K562 (cell line): Measurements from ENCODE around the gene DNASE1L1. TPM values are rescaled to one million over a fixed set of nuclear protein-coding genes. Genes with fewer than 3 reads are reported as not detected.

Experiments used
- CSDE1 ChIP-seq, 2 experiments: fragments of 450-650 bp; IDR thresholded peaks; 2 replicates each; pipeline ENCODE4 v1.6.1; 2016; ENCODE audit warnings: mild to moderate bottlenecking in 1 of 2
- EP300 ChIP-seq: IDR thresholded peaks from 2 replicates; pipeline ENCODE4 v1.6.1; 2012; ENCODE audit warnings: low read length, improper control_type of control experiment
- GATAD2A ChIP-seq: fragments of 450-650 bp; IDR thresholded peaks from 2 replicates; pipeline ENCODE4 v1.6.1; 2017
- HOXB6 ChIP-seq: fragments of 250-450 bp; sonication (Bioruptor Pico); IDR thresholded peaks from 2 replicates; pipeline ENCODE4 v1.5.1; 2022; ENCODE audit warnings: mild to moderate bottlenecking, borderline replicate concordance
- JUN ChIP-seq, 2 experiments: sonication (generic) in 1 of 2; formaldehyde crosslinking in 1 of 2; IDR thresholded peaks; 2 replicates each; pipeline versions ENCODE4 v1.6.1 to v1.8.0; 2012 to 2022; ENCODE audit warnings: borderline replicate concordance in 2 of 2, mild to moderate bottlenecking in 2 of 2, improper control_type of control experiment in 1 of 2, low read depth in 1 of 2, low read length in 1 of 2, missing genetic modification reagents in 1 of 2
- MCM3 ChIP-seq: fragments of 450-650 bp; IDR thresholded peaks from 2 replicates; pipeline ENCODE4 v1.6.1; 2016
- MTF1 ChIP-seq: fragments of 250-450 bp; sonication (Bioruptor Pico); IDR thresholded peaks from 2 replicates; pipeline ENCODE4 v1.9.0; 2021; ENCODE audit warnings: moderate library complexity, mild to moderate bottlenecking, inconsistent platforms, borderline replicate concordance
- NFATC3 ChIP-seq: fragments of 450-650 bp; IDR thresholded peaks from 2 replicates; pipeline ENCODE4 v1.6.1; 2017; ENCODE audit warnings: mild to moderate bottlenecking
- PHB ChIP-seq: fragments of 250-450 bp; sonication (Bioruptor Pico); IDR thresholded peaks from 2 replicates; pipeline ENCODE4 v1.5.0; 2021
- SMARCA5 ChIP-seq: fragments of 450-650 bp; IDR thresholded peaks from 2 replicates; pipeline ENCODE4 v1.6.1; 2016
- STAG1 ChIP-seq: sonication (generic); formaldehyde crosslinking; IDR thresholded peaks from 2 replicates; pipeline ENCODE4 v1.5.0; 2020; ENCODE audit warnings: missing genetic modification reagents, borderline replicate concordance
- WHSC1 ChIP-seq: IDR thresholded peaks from one replicate; pipeline ENCODE4 v1.6.1; 2012; ENCODE audit warnings: low read length, control low read depth, inconsistent platforms
- ZKSCAN1 ChIP-seq: fragments of 150-350 bp; IDR thresholded peaks from 2 replicates; pipeline ENCODE4 v1.6.1; 2016; ENCODE audit warnings: low read depth, low read length
- ZNF224 ChIP-seq: sonication (generic); formaldehyde crosslinking; IDR thresholded peaks from 2 replicates; pipeline ENCODE4 v1.8.0; 2022; ENCODE audit warnings: mild to moderate bottlenecking, missing genetic modification reagents
- ZNF282 ChIP-seq: sonication (generic); formaldehyde crosslinking; IDR thresholded peaks from 2 replicates; pipeline ENCODE4 v1.8.1; 2023; ENCODE audit warnings: missing genetic modification reagents
- ZNF3 ChIP-seq: fragments of 250-450 bp; sonication (Bioruptor Pico); IDR thresholded peaks from 2 replicates; pipeline ENCODE4 v1.5.0; 2021; ENCODE audit warnings: mild to moderate bottlenecking, moderate library complexity
- ZNF324 ChIP-seq: fragments of 250-450 bp; sonication (Bioruptor Pico); IDR thresholded peaks from 2 replicates; pipeline ENCODE4 v1.4.0; 2020; ENCODE audit warnings: mild to moderate bottlenecking
- polyA plus RNA-seq, 8 experiments: library from polyadenylated mRNA; depleted of rRNA in 4 of 8; stranded (reverse) in 5 of 8; unstranded in 3 of 8; fragments of >200 nt; fragmentation: Nextera tagmentation in 2 of 8; fragmentation: Illumina TruSeq in 1 of 8; extraction: Ambion mirVana in 2 of 8; extraction: Trizol in 1 of 8; gene quantifications; 2 replicates each; pipeline versions ENCODE4 v1.2.1 to v1.2.3, GENCODE V29; 2011 to 2014; ENCODE audit warnings: inconsistent platforms in 1 of 8, missing spikeins in 1 of 8
- total RNA-seq, 7 experiments: library from RNA; depleted of rRNA in 6 of 7; stranded (reverse); fragments of >200 nt in 6 of 7; fragmentation: Illumina TruSeq in 2 of 7; extraction: Trizol in 2 of 7; gene quantifications; 2 replicates each; pipeline versions ENCODE4 v1.2.1 to v1.2.3, GENCODE V29; 2011 to 2021; ENCODE audit warnings: low replicate concordance in 1 of 7
- TF ChIP-seq, protein P1 (sequence below), 2 experiments: IDR thresholded peaks in 1 of 2; conservative IDR thresholded peaks in 1 of 2; 2 replicates each; pipeline ENCODE4 v1.6.1; 2016; ENCODE audit warnings: low read depth in 2 of 2, mild to moderate bottlenecking in 1 of 2, missing compliant biosample characterization in 1 of 2, missing genetic modification characterization in 1 of 2, moderate library complexity in 1 of 2
- TF ChIP-seq, protein P2 (sequence below), 2 experiments: fragments of 450-650 bp; conservative IDR thresholded peaks; 2 replicates each; pipeline ENCODE4 v1.6.1; 2017; ENCODE audit warnings: mild to moderate bottlenecking in 2 of 2, moderate library complexity in 2 of 2
- TF ChIP-seq, protein P3 (sequence below): fragments of 450-650 bp; formaldehyde crosslinking; IDR thresholded peaks from 2 replicates; pipeline ENCODE4 v1.4.0; 2022; ENCODE audit warnings: missing genetic modification characterization
- TF ChIP-seq, protein P4 (sequence below): fragments of 200-800 bp; sonication (Bioruptor generic); IDR thresholded peaks from 2 replicates; pipeline ENCODE4 v1.6.1; 2017; ENCODE audit warnings: missing genetic modification characterization, missing compliant biosample characterization

The DNASE1L1 gene
- total and polyA plus RNA-seq, 9 of the 15 experiments (the other 6 are each of a cell fraction or from before 2014, with no cell fraction given) = 0.73 to 12.6 (median 7.9) TPM

DNA sequence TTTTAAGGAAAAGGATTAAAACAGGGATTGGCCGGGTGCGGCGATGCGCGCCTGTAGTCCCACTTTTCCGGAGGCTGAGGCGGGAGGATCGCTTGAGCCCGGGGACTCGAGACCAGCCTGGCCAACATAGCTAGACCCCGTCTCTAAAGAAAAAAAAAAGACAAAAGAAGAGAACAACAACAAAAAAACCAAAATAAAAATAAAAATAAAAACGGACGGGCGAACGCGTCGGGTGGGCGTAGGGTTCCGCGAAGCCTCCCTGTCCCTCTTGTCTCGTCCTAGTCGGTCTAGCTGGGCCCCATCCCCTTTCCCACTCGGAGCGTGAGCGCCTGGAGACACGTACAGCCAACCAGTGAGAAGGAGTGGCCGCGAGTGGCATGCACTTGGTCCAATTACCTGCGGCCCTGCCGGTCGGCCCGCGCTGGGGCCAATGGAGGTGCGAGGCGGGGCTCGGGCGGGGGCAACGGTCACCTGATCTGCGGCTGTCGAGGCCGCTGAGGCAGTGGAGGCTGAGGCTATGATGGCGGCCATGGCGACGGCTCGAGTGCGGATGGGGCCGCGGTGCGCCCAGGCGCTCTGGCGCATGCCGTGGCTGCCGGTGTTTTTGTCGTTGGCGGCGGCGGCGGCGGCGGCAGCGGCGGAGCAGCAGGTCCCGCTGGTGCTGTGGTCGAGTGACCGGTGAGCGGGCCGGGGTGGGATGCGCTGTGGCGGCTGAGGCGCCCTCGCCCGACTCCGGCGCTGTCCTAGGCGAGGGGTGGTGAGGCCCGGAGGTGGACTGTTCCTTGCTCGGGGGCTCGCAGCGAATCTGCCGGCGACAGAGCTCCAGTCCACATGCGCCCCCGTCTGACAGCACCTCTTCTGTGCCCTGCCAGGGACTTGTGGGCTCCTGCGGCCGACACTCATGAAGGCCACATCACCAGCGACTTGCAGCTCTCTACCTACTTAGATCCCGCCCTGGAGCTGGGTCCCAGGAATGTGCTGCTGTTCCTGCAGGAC lies 19.4 kb upstream of the DNASE1L1 start, which contains the start of gene ATP6AP1 (continued):
- TF ChIP-seq, protein P1, sequence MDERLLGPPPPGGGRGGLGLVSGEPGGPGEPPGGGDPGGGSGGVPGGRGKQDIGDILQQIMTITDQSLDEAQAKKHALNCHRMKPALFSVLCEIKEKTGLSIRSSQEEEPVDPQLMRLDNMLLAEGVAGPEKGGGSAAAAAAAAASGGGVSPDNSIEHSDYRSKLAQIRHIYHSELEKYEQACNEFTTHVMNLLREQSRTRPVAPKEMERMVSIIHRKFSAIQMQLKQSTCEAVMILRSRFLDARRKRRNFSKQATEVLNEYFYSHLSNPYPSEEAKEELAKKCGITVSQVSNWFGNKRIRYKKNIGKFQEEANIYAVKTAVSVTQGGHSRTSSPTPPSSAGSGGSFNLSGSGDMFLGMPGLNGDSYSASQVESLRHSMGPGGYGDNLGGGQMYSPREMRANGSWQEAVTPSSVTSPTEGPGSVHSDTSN (CRISPR knock-in tag; IDR thresholded peaks at IDR 0.05; ENCODE audit: low read depth) = peak; percentile 98
- TF ChIP-seq, protein P1 (tag; conservative IDR thresholded peaks at IDR 0.05; ENCODE audit: low read depth) = peak; percentile 97
- TF ChIP-seq ZKSCAN1 (0 out of 2 replicates have a peak, but pooled peaks have one; percentile 17), SMARCA5 (0 out of 2 replicates have a peak, but pooled peaks have one; percentile 55), NFATC3 (no peak), MCM3 (no peak), MTF1 (CRISPR knock-in tag) (no peak), ZNF3 (CRISPR knock-in tag) (no peak), ZNF282 (CRISPR knock-in tag) (no peak), JUN (IDR thresholded peaks at IDR 0.05; ENCODE audit: borderline replicate concordance, low read depth, low read length) (no peak), JUN (CRISPR knock-in tag; IDR thresholded peaks at IDR 0.05; ENCODE audit: borderline replicate concordance) (no peak), CSDE1 (IDR thresholded peaks at IDR 0.05) (no peak), ZNF324 (CRISPR knock-in tag) (no peak), PHB (CRISPR knock-in tag) (no peak), HOXB6 (no peak), WHSC1 (no peak), EP300 (no peak), ZNF224 (CRISPR knock-in tag) (no peak), STAG1 (no peak), GATAD2A (no peak)
- TF ChIP-seq, protein P2, sequence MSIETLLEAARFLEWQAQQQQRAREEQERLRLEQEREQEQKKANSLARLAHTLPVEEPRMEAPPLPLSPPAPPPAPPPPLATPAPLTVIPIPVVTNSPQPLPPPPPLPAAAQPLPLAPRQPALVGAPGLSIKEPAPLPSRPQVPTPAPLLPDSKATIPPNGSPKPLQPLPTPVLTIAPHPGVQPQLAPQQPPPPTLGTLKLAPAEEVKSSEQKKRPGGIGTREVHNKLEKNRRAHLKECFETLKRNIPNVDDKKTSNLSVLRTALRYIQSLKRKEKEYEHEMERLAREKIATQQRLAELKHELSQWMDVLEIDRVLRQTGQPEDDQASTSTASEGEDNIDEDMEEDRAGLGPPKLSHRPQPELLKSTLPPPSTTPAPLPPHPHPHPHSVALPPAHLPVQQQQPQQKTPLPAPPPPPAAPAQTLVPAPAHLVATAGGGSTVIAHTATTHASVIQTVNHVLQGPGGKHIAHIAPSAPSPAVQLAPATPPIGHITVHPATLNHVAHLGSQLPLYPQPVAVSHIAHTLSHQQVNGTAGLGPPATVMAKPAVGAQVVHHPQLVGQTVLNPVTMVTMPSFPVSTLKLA (conservative IDR thresholded peaks at IDR 0.05) = peak in 1 of 2 experiments; percentile 64; a peak in 3 of 4 replicates
- TF ChIP-seq, protein P3, sequence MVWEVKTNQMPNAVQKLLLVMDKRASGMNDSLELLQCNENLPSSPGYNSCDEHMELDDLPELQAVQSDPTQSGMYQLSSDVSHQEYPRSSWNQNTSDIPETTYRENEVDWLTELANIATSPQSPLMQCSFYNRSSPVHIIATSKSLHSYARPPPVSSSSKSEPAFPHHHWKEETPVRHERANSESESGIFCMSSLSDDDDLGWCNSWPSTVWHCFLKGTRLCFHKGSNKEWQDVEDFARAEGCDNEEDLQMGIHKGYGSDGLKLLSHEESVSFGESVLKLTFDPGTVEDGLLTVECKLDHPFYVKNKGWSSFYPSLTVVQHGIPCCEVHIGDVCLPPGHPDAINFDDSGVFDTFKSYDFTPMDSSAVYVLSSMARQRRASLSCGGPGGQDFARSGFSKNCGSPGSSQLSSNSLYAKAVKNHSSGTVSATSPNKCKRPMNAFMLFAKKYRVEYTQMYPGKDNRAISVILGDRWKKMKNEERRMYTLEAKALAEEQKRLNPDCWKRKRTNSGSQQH (CRISPR knock-in tag) = no peak
- TF ChIP-seq, protein P4, sequence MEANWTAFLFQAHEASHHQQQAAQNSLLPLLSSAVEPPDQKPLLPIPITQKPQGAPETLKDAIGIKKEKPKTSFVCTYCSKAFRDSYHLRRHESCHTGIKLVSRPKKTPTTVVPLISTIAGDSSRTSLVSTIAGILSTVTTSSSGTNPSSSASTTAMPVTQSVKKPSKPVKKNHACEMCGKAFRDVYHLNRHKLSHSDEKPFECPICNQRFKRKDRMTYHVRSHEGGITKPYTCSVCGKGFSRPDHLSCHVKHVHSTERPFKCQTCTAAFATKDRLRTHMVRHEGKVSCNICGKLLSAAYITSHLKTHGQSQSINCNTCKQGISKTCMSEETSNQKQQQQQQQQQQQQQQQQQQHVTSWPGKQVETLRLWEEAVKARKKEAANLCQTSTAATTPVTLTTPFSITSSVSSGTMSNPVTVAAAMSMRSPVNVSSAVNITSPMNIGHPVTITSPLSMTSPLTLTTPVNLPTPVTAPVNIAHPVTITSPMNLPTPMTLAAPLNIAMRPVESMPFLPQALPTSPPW (CRISPR knock-in tag) = peak; percentile 90
